Astrocyte of the cerebellum (primary cell): Measurements from ENCODE around the gene SEC14L1.

ENCODE experiments used
- DNase-seq: peaks from one replicate; pipeline ENCODE4 v3.0.0-alpha.2; 2011; ENCODE audit warnings: low read depth
- H3K4me3 ChIP-seq: 2 replicates; pipeline ENCODE4 v1.5.1; 2011; ENCODE audit warnings: mild to moderate bottlenecking, low read depth, low read length, moderate library complexity
- in situ Hi-C: cut with HindIII; loops from 2 replicates; pipeline ENCODE4 v1.10.0; 2017; ENCODE audit warnings: low sequenced_read_pairs
- TF ChIP-seq, protein P1 (sequence below): IDR thresholded peaks from 2 replicates; pipeline ENCODE4 v1.5.1; 2012; ENCODE audit warnings: low read length, low read depth, moderate library complexity, mild to moderate bottlenecking; ENCODE audit errors: missing control alignments

SEC14L1 gene

DNA sequence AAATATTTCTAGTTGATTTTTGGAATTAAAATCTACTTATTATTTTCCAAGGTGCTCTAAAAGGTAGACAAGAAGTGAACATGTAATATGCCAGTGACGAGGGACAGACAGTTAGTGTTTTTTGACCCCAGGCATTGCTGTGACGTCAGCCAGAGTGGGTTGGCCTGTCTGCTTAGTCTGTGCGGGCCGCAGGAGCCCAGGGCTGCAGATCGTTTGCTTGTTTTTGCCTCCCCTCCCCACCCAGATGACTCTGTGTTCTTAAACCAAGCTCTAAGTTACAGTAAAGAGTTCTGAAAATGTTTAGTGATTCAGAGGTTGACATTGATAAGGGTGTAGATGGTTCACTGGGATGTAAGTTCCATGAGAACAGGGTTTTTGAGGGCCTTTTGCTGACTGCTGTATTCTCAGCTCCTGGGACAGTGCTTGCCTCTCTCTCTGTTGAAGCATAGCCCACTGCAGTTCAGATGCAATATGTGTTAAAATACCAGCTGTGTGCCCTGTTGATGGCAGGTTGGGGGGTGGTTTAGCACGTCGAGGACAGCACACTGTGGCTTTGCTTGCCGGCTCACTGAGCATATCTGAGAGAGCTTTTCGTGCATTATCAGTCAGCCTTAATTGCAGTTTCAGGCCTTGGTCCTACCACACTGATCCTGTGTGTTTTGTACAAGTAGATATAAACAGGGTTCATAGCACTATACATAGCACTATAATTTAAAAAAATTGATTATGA lies 64.8 kb downstream of the SEC14L1 start:
- in situ Hi-C loops, result no loop called here
- no peak overlapping the region for H3K4me3 ChIP-seq
- no peak for DNase-seq
- TF ChIP-seq, protein P1, sequence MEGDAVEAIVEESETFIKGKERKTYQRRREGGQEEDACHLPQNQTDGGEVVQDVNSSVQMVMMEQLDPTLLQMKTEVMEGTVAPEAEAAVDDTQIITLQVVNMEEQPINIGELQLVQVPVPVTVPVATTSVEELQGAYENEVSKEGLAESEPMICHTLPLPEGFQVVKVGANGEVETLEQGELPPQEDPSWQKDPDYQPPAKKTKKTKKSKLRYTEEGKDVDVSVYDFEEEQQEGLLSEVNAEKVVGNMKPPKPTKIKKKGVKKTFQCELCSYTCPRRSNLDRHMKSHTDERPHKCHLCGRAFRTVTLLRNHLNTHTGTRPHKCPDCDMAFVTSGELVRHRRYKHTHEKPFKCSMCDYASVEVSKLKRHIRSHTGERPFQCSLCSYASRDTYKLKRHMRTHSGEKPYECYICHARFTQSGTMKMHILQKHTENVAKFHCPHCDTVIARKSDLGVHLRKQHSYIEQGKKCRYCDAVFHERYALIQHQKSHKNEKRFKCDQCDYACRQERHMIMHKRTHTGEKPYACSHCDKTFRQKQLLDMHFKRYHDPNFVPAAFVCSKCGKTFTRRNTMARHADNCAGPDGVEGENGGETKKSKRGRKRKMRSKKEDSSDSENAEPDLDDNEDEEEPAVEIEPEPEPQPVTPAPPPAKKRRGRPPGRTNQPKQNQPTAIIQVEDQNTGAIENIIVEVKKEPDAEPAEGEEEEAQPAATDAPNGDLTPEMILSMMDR, result no peak

GRCh38 chr17:77206158-77206956 lies 65.6 kb downstream of the SEC14L1 start:
- DNase-seq, result no peak
- TF ChIP-seq, protein P1, result no peak
- no peak overlapping the region for H3K4me3 ChIP-seq
- in situ Hi-C loops, result no loop called here

- no peak for DNase-seq
- H3K4me3 ChIP-seq, result no peak overlapping the region
- TF ChIP-seq, protein P1, result no peak
- in situ Hi-C loops, result no loop called here
Observed at GRCh38 chr17:77207689-77208216, 67.0 kb downstream of the SEC14L1 start.

GRCh38 chr17:77208217-77208808 lies 67.5 kb downstream of the SEC14L1 start:
- peak; percentile 20 for DNase-seq
- in situ Hi-C loops, result no loop called here

DNA sequence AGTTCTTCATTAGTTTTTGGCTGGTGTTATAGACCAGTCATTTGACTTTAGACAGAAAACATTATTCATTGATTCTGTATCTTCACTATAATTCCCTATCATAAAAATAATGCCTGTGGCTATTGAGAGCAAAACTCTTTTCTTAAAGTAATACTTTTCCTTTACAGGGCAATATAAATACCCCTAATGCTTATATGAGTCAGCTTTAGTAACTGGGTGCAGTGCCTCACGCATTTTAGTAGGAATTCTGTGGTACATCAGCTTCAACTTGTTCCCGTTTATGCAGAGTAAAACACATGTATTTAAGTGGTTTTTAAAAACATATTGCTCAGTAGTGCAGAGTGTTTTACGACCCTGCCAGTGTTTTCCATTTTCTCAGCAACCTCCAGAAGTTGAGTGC lies 68.1 kb downstream of the SEC14L1 start:
- in situ Hi-C loops, result no loop called here
- TF ChIP-seq, protein P1, result no peak
- no peak overlapping the region for H3K4me3 ChIP-seq
- no peak for DNase-seq

More at GRCh38 chr17:77208217-77208808, 67.5 kb downstream of the SEC14L1 start:
- no peak overlapping the region for H3K4me3 ChIP-seq
- TF ChIP-seq, protein P1, result peak; percentile 46

DNA sequence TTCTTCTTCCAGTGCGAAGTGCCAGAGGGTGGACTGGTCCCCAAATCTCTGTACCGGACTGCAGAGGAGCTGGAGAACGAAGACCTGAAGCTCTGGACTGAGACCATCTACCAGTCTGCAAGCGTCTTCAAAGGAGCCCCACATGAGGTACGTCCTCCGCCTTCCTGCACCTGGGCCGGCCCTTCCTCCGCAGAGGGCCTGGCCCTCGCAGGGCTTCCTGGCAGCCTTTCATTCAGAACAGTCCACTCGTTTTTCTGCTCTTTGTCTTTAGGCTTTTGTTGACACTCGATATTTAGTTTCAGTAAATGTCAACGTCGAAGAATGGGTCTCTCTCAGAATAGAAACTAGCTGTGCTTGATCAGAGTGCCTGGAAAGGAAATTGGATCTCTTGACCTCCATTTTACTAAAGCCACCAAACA lies 68.6 kb downstream of the SEC14L1 start:
- no peak for DNase-seq
- in situ Hi-C loops, result no loop called here
- no peak overlapping the region for H3K4me3 ChIP-seq
- TF ChIP-seq, protein P1, result no peak
